ENCODE data around the gene RAB8A. TPM values are rescaled to one million over a fixed set of nuclear protein-coding genes. Genes with fewer than 3 reads are reported as not detected.

The RAB8A gene
- total and polyA plus RNA-seq, 9 of the 15 experiments (the other 6 are each of a cell fraction or from before 2014, with no cell fraction given) = 11.2 to 102 (median 53.2) TPM

GRCh38 chr19:16077984-16078758, 33.5 kb upstream of the RAB8A start (continued):
- no peak for TF ChIP-seq FOXM1 (IDR thresholded peaks at IDR 0.05; ENCODE audit: low read depth)
- TF ChIP-seq FOXM1 (CRISPR knock-in tag; IDR thresholded peaks at IDR 0.05; ENCODE audit: low read depth) = no peak
- no peak for TF ChIP-seq U2AF2 (optimal IDR thresholded peaks at IDR 0.05; ENCODE audit: low read depth, low read length)
- peak; percentile 10 for TF ChIP-seq TAF1 (IDR thresholded peaks at IDR 0.05; ENCODE audit: control insufficient read depth, extremely low read depth, insufficient read depth, low read length, severe bottlenecking)
- TF ChIP-seq STAT5A (IDR thresholded peaks at IDR 0.05; ENCODE audit: borderline replicate concordance, low read length) = no peak
- TF ChIP-seq ZNF134 (CRISPR knock-in tag; conservative IDR thresholded peaks at IDR 0.05) = no peak
- TF ChIP-seq ZNF124 (CRISPR knock-in tag; IDR thresholded peaks at IDR 0.05) = no peak
- TF ChIP-seq PTTG1 (tag; IDR thresholded peaks at IDR 0.05; ENCODE audit: low read depth) = no peak
- no peak for TF ChIP-seq EZH2 (IDR thresholded peaks at IDR 0.05; ENCODE audit: borderline replicate concordance, low read depth, low read length)
- no peak for TF ChIP-seq RCOR1 (IDR thresholded peaks at IDR 0.05; ENCODE audit: borderline replicate concordance in 1 of 2, low read depth in 2 of 2, low read length in 2 of 2)
- no peak for TF ChIP-seq ZZZ3 (IDR thresholded peaks at IDR 0.05)
- TF ChIP-seq CXXC5 (CRISPR knock-in tag; IDR thresholded peaks at IDR 0.05) = no peak
- TF ChIP-seq FOXA3 (CRISPR knock-in tag; conservative IDR thresholded peaks at IDR 0.05 in 1 of 2, IDR thresholded peaks at IDR 0.05 in 1 of 2) = no peak
- no peak for TF ChIP-seq MYBL2 (IDR thresholded peaks at IDR 0.05; ENCODE audit: low read depth)
- no peak for TF ChIP-seq MYBL2 (CRISPR knock-in tag; IDR thresholded peaks at IDR 0.05; ENCODE audit: borderline replicate concordance)
- TF ChIP-seq RBM22 (IDR thresholded peaks at IDR 0.05; ENCODE audit: low read depth, low read length, poor library complexity, severe bottlenecking) = no peak
- no peak for TF ChIP-seq NR3C1 (CRISPR knock-in tag; IDR thresholded peaks at IDR 0.05)
- 0 out of 2 replicates have a peak, but pooled peaks have one; percentile 9 for TF ChIP-seq ZNF740 (CRISPR knock-in tag; IDR thresholded peaks at IDR 0.05)
- no peak for TF ChIP-seq ZNF740 (tag; IDR thresholded peaks at IDR 0.05)
- no peak for TF ChIP-seq RBM14 (IDR thresholded peaks at IDR 0.05; ENCODE audit: borderline replicate concordance, insufficient read depth, low read depth, low read length)
- TF ChIP-seq LARP7 (IDR thresholded peaks at IDR 0.05) = no peak
- no peak for TF ChIP-seq ZNF780A (CRISPR knock-in tag; IDR thresholded peaks at IDR 0.05)
- no peak for TF ChIP-seq MAFK (IDR thresholded peaks at IDR 0.05; ENCODE audit: low read length)
- TF ChIP-seq HMG20B (CRISPR knock-in tag; IDR thresholded peaks at IDR 0.05) = no peak
- TF ChIP-seq ZNF140 (CRISPR knock-in tag; IDR thresholded peaks at IDR 0.05) = no peak
